Subcutaneous adipose tissue (tissue), 4 donors: ENCODE data around the gene RABGAP1. TPM values are rescaled to one million over a fixed set of nuclear protein-coding genes. Genes with fewer than 3 reads are reported as not detected.

Experiments
- total RNA-seq, 4 donors: library from RNA; depleted of rRNA; stranded (reverse); fragments of >200 nt; gene quantifications; one replicate each; pipeline ENCODE4 v1.1.0, GENCODE V29; 2016
- TF ChIP-seq, protein P1 (sequence below): fragments of 450-650 bp; IDR thresholded peaks from one replicate; pipeline ENCODE4 v1.5.1; 2016; ENCODE audit warnings: low read depth, mild to moderate bottlenecking, control low read depth, antibody characterized with exemption, moderate library complexity

The RABGAP1 gene
- total RNA-seq, 4 donors from 2014 or later = 47.4 to 65.4 (median 52.8) TPM

DNA sequence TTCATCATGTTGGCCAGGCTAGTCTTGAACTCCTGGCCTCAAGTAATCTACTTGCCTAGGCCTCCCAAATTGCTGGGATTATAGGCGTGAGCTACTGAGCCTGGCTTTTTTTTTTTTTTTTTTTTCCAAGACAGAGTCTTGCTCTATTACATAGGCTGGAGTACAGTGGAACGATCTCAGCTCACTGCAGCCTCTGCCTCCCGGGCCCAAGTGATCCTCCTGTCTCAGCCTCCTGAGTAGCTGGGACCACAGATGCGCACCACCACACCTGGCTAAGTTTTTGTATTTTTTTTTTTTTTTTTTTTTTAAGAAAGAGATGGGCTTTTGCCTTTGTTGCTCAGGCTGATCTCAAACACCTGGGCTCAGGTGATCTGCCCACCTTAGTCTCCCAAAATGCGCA lies 66.4 kb downstream of the RABGAP1 start:
- TF ChIP-seq, protein P1, sequence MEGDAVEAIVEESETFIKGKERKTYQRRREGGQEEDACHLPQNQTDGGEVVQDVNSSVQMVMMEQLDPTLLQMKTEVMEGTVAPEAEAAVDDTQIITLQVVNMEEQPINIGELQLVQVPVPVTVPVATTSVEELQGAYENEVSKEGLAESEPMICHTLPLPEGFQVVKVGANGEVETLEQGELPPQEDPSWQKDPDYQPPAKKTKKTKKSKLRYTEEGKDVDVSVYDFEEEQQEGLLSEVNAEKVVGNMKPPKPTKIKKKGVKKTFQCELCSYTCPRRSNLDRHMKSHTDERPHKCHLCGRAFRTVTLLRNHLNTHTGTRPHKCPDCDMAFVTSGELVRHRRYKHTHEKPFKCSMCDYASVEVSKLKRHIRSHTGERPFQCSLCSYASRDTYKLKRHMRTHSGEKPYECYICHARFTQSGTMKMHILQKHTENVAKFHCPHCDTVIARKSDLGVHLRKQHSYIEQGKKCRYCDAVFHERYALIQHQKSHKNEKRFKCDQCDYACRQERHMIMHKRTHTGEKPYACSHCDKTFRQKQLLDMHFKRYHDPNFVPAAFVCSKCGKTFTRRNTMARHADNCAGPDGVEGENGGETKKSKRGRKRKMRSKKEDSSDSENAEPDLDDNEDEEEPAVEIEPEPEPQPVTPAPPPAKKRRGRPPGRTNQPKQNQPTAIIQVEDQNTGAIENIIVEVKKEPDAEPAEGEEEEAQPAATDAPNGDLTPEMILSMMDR = no peak

DNA sequence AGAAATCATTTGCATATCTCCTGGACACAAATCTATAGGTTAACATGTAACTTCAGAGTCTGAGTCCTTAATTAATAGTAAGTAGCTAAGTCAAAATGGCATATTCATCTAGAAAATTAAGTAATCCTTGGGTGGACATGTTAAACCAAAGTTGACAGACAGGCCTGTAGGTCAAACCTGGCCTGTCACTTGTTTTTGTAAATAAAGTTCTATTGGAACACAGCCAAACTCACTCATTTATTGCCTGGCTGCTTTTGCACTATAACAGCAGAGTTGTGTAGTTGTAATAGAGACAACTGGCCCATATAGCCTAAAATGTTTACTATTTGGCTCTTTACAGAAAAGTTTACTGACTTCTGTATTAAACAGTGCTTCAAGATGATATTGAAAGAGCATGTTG lies 68.1 kb downstream of the RABGAP1 start:
- TF ChIP-seq, protein P1 = no peak

DNA sequence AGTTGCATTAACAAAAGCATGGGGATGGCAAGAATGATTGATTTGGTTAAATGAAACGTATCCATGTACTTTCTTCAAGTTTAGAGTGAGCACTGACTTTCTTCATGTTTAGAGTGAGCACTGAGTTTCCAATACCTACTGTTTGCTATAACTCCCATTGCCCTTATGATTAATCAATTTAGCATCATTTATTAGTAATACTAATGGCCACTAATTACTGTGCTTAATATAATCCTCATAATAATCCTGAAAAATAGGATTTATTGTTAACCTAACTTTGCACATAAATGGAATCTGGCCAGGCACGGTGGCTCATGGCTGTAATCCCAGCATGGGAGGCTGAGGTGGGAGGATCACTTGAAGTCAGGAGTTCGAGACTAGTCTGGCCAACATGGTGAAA lies 70.6 kb downstream of the RABGAP1 start:
- TF ChIP-seq, protein P1 = no peak

DNA sequence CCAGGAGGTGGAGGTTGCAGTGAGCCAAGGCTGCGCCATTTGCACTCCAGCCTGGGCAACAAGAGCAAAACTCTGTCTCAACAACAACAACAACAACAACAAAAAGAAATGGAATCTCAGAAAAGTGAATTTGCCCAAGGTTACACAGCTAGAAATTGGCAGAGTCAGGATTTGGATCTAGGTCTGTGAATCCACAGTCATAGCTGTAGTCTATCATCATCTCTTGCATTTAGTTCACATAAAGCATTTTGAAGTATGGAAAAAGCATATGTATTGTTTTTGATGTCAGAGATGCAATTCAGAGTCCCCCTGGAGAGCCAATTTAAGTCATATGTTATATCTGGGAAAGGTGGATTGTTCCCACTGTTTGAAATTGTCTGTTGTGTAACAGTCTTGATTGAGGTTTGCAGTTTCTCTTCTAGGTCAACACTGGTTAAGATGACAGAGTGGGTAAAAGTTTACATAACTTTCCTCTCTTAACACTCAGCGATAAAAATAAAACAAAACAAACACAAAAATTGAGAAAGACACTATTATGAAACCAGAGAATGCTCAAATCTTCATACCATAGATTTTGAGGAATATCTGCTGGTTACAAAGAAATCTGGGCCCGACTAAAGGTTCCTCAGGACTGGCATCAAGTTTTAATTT lies 71.2 kb downstream of the RABGAP1 start:
- TF ChIP-seq, protein P1 = no peak

DNA sequence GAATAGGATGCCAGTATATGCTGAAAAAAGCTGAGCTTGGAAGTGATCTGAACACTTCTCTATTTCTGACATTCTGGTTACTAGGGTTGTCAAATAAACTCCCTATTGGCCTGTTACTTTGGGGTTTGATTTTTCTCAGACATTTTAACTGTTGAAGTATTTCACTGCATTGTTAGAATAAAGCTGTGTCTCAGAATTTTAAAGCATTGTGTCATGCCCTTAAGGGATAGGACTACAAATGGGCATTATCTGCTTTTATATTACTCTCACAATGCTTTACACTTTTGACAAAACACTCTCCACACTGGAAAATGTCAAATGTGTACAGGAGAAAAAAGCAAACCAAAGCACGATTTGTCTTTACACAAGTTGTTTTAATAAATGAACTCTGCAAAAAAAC lies 75.8 kb downstream of the RABGAP1 start:
- TF ChIP-seq, protein P1 = no peak

DNA sequence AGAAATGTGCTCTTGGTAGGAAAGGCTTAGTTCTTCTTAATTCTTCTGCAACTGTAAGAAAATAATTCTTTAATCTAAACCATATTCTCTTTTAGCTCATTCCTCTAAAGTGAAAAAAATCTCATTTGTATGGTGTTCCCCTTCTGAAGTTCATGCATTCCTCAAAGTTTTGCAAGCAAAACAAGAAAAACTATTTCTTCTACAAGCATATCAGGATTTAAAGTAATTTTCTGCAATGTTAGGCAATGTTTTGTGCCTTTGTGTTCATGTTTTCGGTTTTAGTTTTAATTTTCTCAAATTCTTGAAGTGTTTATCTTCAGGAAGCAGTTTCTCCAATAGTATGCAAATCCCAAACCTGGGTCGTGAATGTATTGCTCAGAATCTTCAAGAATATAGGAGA lies 80.0 kb downstream of the RABGAP1 start:
- TF ChIP-seq, protein P1 = no peak

DNA sequence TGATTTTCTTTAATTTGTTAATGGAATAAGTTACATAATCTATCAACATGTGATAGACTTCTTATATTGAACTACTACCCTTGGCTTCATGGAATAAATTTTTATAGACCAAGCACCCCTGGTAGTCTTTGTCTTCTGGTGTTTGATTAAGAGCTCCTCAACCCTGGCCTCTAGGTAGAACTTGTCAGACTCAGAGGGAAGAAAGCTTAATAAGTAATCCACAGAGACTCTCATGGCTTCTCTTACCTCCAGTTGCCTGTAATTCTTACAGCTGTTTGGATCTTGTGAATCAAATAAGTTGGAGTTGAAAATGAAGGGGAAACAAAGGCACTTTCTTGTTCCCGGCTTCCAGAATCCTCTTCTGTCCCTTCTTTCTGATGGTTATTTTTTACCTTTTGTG lies 85.6 kb downstream of the RABGAP1 start:
- TF ChIP-seq, protein P1 = no peak
